GM19397 (cell line): ENCODE measurements around the gene CAGE1.

Experiments used
- ATAC-seq: cut with Tn5 transposase; IDR thresholded peaks from one replicate; pipeline ENCODE4 v1.9.1; 2021; ENCODE audit warnings: mild to moderate bottlenecking, moderate library complexity; ENCODE audit not compliant: unreplicated experiment

The CAGE1 gene

DNA sequence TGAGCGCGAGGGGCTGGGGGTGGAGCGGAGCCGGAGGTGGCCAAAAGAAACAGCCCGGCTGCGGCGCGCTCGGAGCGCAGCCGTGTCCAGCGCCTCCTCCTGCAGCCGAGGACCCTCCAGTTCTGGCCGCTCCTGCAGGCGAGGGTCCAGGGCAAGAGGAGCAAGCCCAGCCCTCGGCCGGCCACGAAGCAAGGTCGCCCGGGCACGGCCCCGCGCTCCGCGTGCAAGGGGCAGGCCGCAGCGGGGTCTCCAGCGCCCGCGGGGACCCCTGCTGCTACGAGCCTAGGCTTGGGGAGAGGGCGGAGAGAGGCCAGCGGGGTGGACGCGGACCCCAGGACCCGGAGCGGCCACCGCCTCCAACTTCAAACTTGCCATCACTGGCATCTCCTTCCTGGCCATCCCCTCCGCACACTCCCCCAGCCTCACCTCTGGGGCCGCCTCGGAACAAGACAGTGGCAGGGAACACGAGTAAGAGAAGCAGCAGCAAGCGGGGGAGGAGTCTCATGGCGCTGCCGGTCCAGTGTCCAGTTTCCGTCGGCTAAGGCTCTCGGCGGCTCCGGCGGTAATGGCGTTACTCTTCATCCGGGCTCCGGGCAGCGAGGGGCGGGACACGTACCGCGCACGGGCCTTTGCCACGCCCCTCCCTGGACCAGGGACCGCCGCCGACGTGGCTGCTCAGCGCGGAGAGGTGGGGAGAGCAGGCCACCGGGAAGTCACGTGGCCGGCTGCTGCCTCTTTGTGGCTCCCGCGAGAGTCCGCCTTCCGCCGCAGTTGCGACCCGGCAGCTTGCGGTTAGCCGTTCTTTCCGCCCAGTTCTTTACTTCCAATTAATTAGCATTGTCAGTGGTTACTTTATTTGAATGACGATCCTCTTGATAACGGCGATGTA lies 76.7 kb downstream of the CAGE1 start, which contains the start of gene SSR1:
SSR1 (minus strand) TSS at position 584 of the 889 bp plus-strand sequence; CDS start at position 505, 79 bp downstream.
- ATAC-seq, result peak; percentile 99

GRCh38 chr6:7311917-7312615 lies 77.5 kb downstream of the CAGE1 start:
- no peak for ATAC-seq

GRCh38 chr6:7311176-7311575 lies 78.4 kb downstream of the CAGE1 start:
- no peak for ATAC-seq

GRCh38 chr6:7309050-7309449 lies 80.5 kb downstream of the CAGE1 start:
- no peak for ATAC-seq

- no peak for ATAC-seq
These were observed 82.0 kb downstream of the CAGE1 start for GRCh38 chr6:7307533-7307932.

- ATAC-seq, result no peak
These were observed 84.7 kb downstream of the CAGE1 start for GRCh38 chr6:7304821-7305220.

DNA sequence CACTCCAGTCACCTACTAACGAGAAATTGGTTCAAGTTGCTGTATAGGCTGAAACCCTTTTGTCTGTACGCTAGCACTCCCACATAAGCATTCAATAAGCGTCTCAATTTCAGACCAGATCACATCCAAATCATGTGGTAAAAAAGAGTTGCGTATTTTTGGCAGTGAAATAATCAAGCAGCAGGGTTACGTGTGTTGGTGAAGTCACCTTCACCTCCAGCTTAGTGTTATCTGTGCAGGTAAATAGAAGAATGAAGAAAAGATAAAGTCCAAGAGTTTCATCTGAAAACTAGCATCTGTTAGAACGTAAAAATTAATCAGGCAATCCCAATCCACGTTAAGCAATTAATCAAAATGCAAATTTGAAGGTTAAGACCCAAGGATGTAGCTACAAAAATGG lies 87.8 kb downstream of the CAGE1 start:
- no peak for ATAC-seq

- no peak for ATAC-seq
These were observed 88.6 kb downstream of the CAGE1 start for GRCh38 chr6:7300926-7301325.

- ATAC-seq, result no peak
These were observed 91.4 kb downstream of the CAGE1 start for GRCh38 chr6:7298113-7298512.

DNA sequence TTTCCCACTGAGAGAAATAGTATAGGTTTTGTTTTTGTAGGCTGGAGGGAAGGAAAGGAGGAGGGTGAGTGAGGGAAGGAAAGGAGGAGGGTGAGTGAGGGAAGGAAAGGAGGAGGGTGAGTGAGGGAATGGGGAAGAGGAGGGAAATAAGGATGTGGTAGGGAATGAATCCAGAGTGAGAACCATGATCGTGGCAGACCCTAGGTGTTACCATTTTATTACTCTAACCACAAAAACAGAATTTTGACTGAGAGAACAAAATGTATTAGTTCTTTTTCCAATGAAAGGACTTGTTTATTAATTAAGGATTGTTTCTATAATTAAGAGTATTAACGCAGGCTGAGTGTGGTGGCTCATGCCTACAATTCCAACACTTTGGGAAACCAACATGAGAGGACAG lies 92.9 kb downstream of the CAGE1 start:
- no peak for ATAC-seq

- no peak for ATAC-seq
These were observed 93.6 kb downstream of the CAGE1 start for GRCh38 chr6:7295916-7296315.

GRCh38 chr6:7292596-7293255 lies 96.8 kb downstream of the CAGE1 start:
- ATAC-seq, result no peak

DNA sequence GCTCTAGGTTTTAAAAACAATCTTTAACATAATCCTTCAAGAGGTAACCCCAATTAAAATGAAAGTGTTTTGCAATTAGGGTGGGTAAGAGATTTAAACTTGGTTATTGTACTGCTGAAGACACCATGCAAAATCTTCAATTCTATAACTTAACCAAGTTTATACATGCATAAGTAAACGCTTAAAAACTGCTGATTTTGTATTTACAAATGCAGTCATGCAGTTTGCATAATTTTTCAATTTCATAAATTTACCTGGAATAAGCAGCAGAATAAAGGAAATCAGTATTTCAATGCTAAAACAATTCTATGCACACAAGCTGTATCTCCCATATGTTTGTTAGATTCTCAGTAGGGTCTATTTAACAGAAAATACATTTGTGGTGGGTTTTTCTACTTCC lies 99.5 kb downstream of the CAGE1 start:
- no peak for ATAC-seq

DNA sequence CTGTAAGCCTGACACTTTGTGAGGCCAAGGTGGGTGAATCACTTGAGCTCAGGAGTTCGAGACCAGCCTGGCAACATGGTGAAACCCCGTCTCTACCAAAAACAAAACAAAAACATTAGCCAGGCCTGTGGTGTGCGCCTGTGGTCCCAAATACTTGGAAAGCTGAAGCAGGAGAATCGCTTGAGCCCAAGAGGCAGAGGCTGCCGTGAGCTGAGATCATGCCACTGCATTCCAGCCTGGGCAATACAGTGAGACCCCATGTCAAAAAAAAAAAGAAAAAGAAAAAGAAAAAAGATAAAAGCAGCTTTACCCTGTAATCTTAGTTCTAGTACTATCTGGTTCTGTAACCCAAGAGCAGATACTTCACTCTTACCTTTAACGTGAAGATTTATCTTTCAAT lies 104.1 kb downstream of the CAGE1 start:
- no peak for ATAC-seq

- ATAC-seq, result no peak
These were observed 105.9 kb downstream of the CAGE1 start for GRCh38 chr6:7283676-7284075.

- no peak for ATAC-seq
These were observed 107.2 kb downstream of the CAGE1 start for GRCh38 chr6:7282097-7282906.
